ENCODE measurements around the gene NFATC2.

Gene NFATC2

DNA sequence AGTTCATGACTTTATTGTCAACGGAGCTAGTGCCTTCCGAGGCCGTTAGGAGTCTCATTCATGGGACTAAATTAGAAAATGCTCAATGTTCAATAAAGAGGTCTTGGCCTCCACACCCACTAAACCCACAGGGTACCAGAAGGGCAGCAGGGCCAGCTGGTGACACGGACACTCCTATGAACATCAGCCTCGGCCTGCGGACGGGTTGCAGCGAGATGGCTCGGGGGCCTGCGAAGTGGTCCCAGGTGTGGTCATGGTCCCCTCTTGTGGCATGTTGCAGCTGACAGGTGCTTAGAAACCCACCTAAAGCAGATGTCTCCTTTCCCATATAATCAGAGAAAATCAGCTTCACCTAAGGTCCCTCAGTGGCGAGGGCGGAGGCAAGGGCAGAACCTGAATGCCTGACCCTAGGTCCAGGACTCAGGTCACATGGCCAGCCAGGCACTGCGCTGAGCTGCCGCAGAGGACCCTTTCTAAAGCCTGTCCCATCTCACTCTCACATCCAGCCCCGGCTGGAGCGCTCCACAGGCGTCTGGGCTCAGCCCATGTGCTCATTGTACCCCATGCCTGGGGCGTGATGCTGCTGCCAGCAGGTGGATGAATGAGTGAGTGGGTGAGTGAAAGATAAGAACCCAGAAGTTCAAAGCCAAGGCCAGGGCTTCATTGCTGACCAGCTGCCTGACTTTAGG is 35.8 kb downstream of the NFATC2 start:
- ChIA-PET POLR2A (no interaction called here), CTCF (interaction anchor here (1.6 kb wide), 1 partner anchor 120 kb away, joined by 3 read pairs; no protein-coding TSS in a partner anchor)

DNA sequence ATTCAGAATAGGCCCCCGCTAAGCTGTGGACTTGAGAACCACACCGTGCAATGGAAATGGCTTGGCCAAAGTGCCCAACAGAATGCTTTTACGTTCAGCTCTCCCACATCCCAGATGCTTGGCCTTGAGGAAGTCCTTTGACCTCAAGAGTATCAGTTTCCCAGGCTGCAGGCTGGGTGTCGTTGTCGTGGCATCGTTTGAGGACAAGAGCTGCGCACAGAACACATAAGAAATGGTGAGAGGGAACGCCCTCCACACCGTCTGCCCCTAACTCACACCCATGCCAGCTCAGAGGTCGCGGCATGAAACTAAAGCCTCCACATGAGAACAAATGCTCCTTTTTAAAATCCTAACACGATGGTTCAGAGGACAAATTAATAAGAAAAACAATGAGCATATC is 37.0 kb downstream of the NFATC2 start:
- CTCF ChIA-PET: interaction anchor here (0.8 to 1.6 kb wide), 2 partner anchors 89 to 119 kb away, joined by 3 read pairs; no protein-coding TSS in a partner anchor

More for the DNA sequence above, 35.8 kb downstream of the NFATC2 start:
- DNase-seq (ENCODE audit: low read depth, low spot score): no peak
- TF ChIP-seq, protein P1, sequence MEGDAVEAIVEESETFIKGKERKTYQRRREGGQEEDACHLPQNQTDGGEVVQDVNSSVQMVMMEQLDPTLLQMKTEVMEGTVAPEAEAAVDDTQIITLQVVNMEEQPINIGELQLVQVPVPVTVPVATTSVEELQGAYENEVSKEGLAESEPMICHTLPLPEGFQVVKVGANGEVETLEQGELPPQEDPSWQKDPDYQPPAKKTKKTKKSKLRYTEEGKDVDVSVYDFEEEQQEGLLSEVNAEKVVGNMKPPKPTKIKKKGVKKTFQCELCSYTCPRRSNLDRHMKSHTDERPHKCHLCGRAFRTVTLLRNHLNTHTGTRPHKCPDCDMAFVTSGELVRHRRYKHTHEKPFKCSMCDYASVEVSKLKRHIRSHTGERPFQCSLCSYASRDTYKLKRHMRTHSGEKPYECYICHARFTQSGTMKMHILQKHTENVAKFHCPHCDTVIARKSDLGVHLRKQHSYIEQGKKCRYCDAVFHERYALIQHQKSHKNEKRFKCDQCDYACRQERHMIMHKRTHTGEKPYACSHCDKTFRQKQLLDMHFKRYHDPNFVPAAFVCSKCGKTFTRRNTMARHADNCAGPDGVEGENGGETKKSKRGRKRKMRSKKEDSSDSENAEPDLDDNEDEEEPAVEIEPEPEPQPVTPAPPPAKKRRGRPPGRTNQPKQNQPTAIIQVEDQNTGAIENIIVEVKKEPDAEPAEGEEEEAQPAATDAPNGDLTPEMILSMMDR (IDR thresholded peaks at IDR 0.05; ENCODE audit: insufficient read depth, low read length, missing control alignments): no peak
- no peak overlapping the region for H3K4me3 ChIP-seq (ENCODE audit: low read depth, low read length)

DNA sequence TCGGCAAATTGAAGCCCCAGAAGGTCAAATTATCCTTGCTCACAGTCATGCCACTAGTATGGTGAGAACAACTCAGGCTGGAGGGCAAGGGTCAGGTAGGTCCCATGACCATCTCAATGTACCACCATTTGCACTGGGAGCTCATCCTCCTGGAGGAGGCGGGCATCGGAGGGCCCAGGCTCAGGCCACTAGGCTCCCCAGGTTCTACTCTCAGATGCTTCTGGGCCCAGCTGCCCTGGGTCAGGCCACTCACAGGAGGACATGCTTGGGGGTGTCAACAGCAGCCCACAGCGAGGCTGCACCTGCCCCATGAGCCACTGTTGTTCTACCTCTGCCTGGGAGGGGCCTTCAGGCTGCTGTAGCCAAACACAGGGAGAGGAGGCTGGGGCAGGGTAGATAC is 39.1 kb downstream of the NFATC2 start:
- ChIA-PET POLR2A (no interaction called here), CTCF (interaction anchor here (2.8 kb wide), 1 partner anchor 10 kb away, joined by 9 read pairs; no protein-coding TSS in a partner anchor)
- TF ChIP-seq, protein P1 (IDR thresholded peaks at IDR 0.05; ENCODE audit: insufficient read depth, low read length, missing control alignments): no peak
- DNase-seq (ENCODE audit: low read depth, low spot score): no peak
- no peak overlapping the region for H3K4me3 ChIP-seq (ENCODE audit: low read depth, low read length)

More for the DNA sequence above, 37.0 kb downstream of the NFATC2 start:
- no peak for DNase-seq (ENCODE audit: low read depth, low spot score)
- TF ChIP-seq, protein P1 (IDR thresholded peaks at IDR 0.05; ENCODE audit: insufficient read depth, low read length, missing control alignments): no peak
- POLR2A ChIA-PET: interaction anchor here (0.7 kb wide), 1 partner anchor 59 kb away, joined by 3 read pairs; no protein-coding TSS in a partner anchor
- no peak overlapping the region for H3K4me3 ChIP-seq (ENCODE audit: low read depth, low read length)

DNA sequence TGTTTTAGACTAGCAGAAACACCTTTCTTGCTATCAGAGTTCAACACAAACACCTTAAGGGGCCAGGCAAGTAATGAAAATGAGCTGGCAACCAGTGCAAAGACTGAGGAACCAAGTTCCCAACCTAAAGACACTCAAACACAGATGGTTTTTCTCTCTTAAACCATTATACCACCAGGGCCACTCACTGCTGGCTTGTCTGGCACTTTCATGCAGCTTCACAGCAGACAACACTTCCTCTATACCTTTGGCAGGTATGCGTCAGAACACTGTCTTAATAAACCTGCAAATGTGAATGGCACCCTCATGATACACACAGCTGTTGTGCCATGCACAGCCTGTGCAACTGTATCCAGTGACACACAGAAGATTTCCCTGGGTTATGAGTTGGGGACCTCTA is 41.6 kb downstream of the NFATC2 start:
- no peak for DNase-seq (ENCODE audit: low read depth, low spot score)
- ChIA-PET POLR2A (interaction anchor here (0.5 to 0.7 kb wide), 2 partner anchors 70 to 87 kb away, joined by 3 read pairs; no protein-coding TSS in a partner anchor), CTCF (interaction anchor here (1.1 to 2.8 kb wide), 3 partner anchors 13 to 122 kb away, joined by 3 to 9 read pairs (median 4); no protein-coding TSS in a partner anchor)
- H3K4me3 ChIP-seq (ENCODE audit: low read depth, low read length): no peak overlapping the region
- TF ChIP-seq, protein P1 (IDR thresholded peaks at IDR 0.05; ENCODE audit: insufficient read depth, low read length, missing control alignments): no peak

DNA sequence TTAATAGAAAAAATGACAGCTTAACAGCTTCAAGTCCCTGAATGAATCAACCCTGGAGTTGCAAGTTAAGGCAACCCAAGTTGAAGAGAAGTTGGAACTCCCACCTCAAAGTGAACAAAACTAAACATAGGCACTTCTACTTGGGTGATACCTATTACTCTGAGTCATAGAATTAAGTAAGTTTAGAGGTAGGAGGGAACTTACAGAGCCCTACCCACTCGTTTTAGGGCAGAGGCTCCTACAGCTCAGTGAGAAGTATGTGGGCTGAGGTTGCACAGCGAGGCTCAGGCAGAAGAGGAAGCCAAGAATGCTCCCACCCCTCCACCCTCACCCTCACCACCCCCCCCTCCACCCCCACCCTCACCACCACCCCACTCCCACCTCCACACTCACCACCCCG is 42.2 kb downstream of the NFATC2 start:
- no peak for DNase-seq (ENCODE audit: low read depth, low spot score)
- ChIA-PET POLR2A (interaction anchor here (0.5 to 0.7 kb wide), 2 partner anchors 69 to 88 kb away, joined by 3 read pairs; no protein-coding TSS in a partner anchor), CTCF (interaction anchor here (1.1 to 1.2 kb wide), 2 partner anchors 14 to 94 kb away, joined by 3 to 4 read pairs; no protein-coding TSS in a partner anchor)
- H3K4me3 ChIP-seq (ENCODE audit: low read depth, low read length): no peak overlapping the region
- TF ChIP-seq, protein P1 (IDR thresholded peaks at IDR 0.05; ENCODE audit: insufficient read depth, low read length, missing control alignments): no peak
